ENCODE results near the gene PDZD2.

GRCh38 chr5:31963358-31964006 is 324.6 kb downstream of the PDZD2 start:
- TF ChIP-seq CTCF (IDR thresholded peaks at IDR 0.05), result no peak
- TF ChIP-seq POLR2A (IDR thresholded peaks at IDR 0.05), result no peak

Measured in vagina (tissue), 2 donors.